OCI-LY1 (cell line): ENCODE data around the gene PRSS53.

Experiments used
- H2AFZ ChIP-seq: fragments of 200-600 bp; sonication (generic), shearing (Covaris generic); 2 replicates; pipeline ENCODE4 v1.6.0; 2014; ENCODE audit warnings: antibody characterized with exemption, mild to moderate bottlenecking, low read length
- H3F3A ChIP-seq: fragments of 200-600 bp; sonication (generic), shearing (Covaris generic); 2 replicates; pipeline ENCODE4 v1.6.0; 2014; ENCODE audit warnings: mild to moderate bottlenecking, antibody characterized with exemption, low read length, moderate library complexity; ENCODE audit not compliant: insufficient read depth
- H3K27ac ChIP-seq: fragments of 200-600 bp; sonication (generic); 2 replicates; pipeline ENCODE4 v1.5.1; 2014; ENCODE audit warnings: low read length, mixed run types, mild to moderate bottlenecking, low read depth; ENCODE audit not compliant: poor library complexity, severe bottlenecking
- H3K27me3 ChIP-seq: fragments of 200-600 bp; sonication (generic); 2 replicates; pipeline ENCODE4 v1.6.0; 2014; ENCODE audit warnings: antibody characterized with exemption, mild to moderate bottlenecking, low read length, moderate library complexity; ENCODE audit not compliant: insufficient read depth
- H3K36me3 ChIP-seq: fragments of 200-600 bp; sonication (generic); 2 replicates; pipeline ENCODE4 v1.6.1; 2014; ENCODE audit warnings: mild to moderate bottlenecking, antibody characterized with exemption, low read length, moderate library complexity, mixed read lengths; ENCODE audit not compliant: insufficient read depth
- H3K4me1 ChIP-seq: fragments of 200-600 bp; sonication (generic); 2 replicates; pipeline ENCODE4 v1.5.1; 2014; ENCODE audit warnings: mild to moderate bottlenecking, low read length, moderate library complexity; ENCODE audit not compliant: insufficient read depth, severe bottlenecking
- H3K4me2 ChIP-seq: fragments of 200-600 bp; sonication (generic), shearing (Covaris generic); 2 replicates; pipeline ENCODE4 v1.6.1; 2014; ENCODE audit warnings: low read length
- H3K4me3 ChIP-seq: fragments of 200-600 bp; sonication (generic); 2 replicates; pipeline ENCODE4 v1.5.1; 2014; ENCODE audit warnings: low read length, low read depth, mild to moderate bottlenecking, mixed read lengths; ENCODE audit not compliant: poor library complexity, severe bottlenecking
- H3K79me2 ChIP-seq: fragments of 200-600 bp; shearing (Covaris generic); 2 replicates; pipeline ENCODE4 v1.6.1; 2016; ENCODE audit warnings: mixed run types, low read length, mixed read lengths; ENCODE audit not compliant: insufficient read depth
- H3K9ac ChIP-seq: fragments of 200-600 bp; sonication (generic), shearing (Covaris generic); 2 replicates; pipeline ENCODE4 v1.6.1; 2014; ENCODE audit warnings: mild to moderate bottlenecking, low read length, mixed read lengths
- H3K9me2 ChIP-seq: fragments of 200-600 bp; sonication (generic), shearing (Covaris generic); 2 replicates; pipeline ENCODE4 v1.6.1; 2014; ENCODE audit warnings: low read depth, mild to moderate bottlenecking, low read length, mixed read lengths
- H3K9me3 ChIP-seq: fragments of 200-600 bp; shearing (Covaris generic); 2 replicates; pipeline ENCODE4 v1.6.1; 2014; ENCODE audit warnings: low read length, mixed read lengths
- H4K20me1 ChIP-seq: fragments of 200-600 bp; sonication (generic), shearing (Covaris generic); 2 replicates; pipeline ENCODE4 v1.6.0; 2016; ENCODE audit warnings: mild to moderate bottlenecking, low read length; ENCODE audit not compliant: insufficient read depth
- CTCF ChIP-seq: fragments of 200-600 bp; sonication (generic), shearing (Covaris generic); IDR thresholded peaks from 2 replicates; pipeline ENCODE4 v1.5.1; 2017; ENCODE audit warnings: mild to moderate bottlenecking, antibody characterized with exemption, low read length, moderate library complexity, mixed read lengths
- EZH2 ChIP-seq: fragments of 200-600 bp; sonication (generic), shearing (Covaris generic); IDR thresholded peaks from 2 replicates; pipeline ENCODE4 v1.8.0; 2017; ENCODE audit warnings: borderline replicate concordance, mixed run types, mild to moderate bottlenecking, antibody characterized with exemption, low read length, moderate library complexity, mixed read lengths

The PRSS53 gene

DNA sequence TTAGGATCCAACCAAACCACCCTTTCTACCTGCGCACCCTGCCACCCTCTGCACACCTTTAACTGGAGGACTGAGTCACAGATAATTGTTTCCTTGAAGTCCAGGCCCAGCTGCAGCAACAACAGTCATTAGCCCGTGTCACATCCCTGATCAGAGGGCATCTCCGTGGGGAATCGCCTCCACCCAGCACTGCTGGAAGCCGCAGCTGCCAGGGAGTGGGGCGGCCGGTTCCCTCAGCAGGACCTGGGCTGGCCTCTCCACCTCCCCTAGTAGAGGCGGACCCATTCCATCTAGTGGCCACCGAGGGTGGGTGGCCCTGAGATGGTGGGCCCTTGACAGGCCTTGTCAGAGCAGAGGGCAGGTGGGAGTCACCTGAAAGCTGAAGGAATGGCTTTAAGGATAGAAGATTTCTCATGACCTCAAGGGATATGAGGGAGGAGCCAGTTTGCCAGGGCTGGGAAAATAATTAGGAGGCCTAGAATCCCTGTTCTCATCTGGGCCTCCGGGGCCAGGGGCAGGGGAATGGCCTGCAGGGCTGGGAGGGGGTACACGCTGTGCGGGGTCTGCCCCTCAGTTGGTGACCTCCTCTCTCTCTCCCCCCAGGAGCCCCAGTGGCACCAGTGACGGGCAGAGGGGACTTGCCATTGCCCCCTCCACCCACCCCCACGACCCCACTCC, 6.2 kb downstream of the PRSS53 start:
- Histone ChIP-seq H3K9me2 (no peaks in the 10 kb centered on the region), H3K9me3 (no peaks in the 10 kb centered on the region), H2AFZ (no peak overlapping the region), H3F3A (no peaks in the 10 kb centered on the region), H3K79me2 (no peaks in the 10 kb centered on the region), H3K4me1 (no peaks in the 10 kb centered on the region), H3K4me2 (no peak overlapping the region), H3K4me3 (no peak overlapping the region), H3K9ac (no peak overlapping the region), H3K36me3 (peaks cover 56% of the 10 kb centered on the region), H3K27me3 (no peaks in the 10 kb centered on the region), H3K27ac (no peak overlapping the region), H4K20me1 (no peaks in the 10 kb centered on the region)
- TF ChIP-seq CTCF (no peak), EZH2 (no peak)

- H3K36me3 ChIP-seq: peaks cover 61% of the 10 kb centered on the region
- no peaks in the 10 kb centered on the region for H3F3A ChIP-seq
- no peaks in the 10 kb centered on the region for H3K4me1 ChIP-seq
- TF ChIP-seq EZH2 (no peak), CTCF (no peak)
- no peaks in the 10 kb centered on the region for H3K79me2 ChIP-seq
- no peak overlapping the region for H3K9ac ChIP-seq
- H3K4me2 ChIP-seq: no peak overlapping the region
- no peak overlapping the region for H3K4me3 ChIP-seq
- H3K9me3 ChIP-seq: no peaks in the 10 kb centered on the region
- H3K27ac ChIP-seq: no peak overlapping the region
- no peaks in the 10 kb centered on the region for H3K9me2 ChIP-seq
- no peaks in the 10 kb centered on the region for H3K27me3 ChIP-seq
- H2AFZ ChIP-seq: no peak overlapping the region
- no peaks in the 10 kb centered on the region for H4K20me1 ChIP-seq
These were observed 7.1 kb downstream of the PRSS53 start for GRCh38 chr16:31081428-31082351.

DNA sequence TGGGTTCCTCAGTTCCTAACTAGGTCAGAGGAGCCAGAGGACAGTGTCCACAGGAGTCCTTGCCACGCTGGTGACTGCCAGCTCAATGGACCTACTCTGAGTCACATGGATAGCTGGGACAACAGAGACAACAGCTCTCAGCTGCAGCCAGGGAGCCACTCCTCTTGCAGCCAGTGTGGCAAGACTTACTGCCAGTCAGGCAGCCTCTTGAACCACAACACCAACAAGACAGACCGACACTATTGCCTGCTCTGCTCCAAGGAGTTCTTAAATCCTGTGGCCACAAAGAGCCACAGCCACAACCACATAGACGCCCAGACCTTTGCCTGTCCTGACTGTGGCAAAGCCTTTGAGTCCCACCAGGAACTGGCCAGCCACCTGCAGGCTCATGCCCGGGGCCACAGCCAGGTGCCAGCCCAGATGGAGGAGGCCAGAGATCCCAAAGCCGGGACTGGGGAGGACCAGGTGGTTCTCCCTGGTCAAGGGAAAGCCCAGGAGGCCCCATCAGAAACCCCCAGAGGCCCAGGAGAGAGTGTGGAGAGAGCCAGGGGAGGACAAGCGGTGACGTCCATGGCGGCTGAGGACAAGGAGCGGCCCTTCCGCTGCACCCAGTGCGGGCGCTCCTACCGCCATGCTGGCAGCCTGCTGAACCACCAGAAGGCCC, 7.9 kb downstream of the PRSS53 start:
- Histone ChIP-seq H3K9ac (no peak overlapping the region), H3K9me3 (no peaks in the 10 kb centered on the region), H3K9me2 (no peaks in the 10 kb centered on the region), H3K79me2 (no peaks in the 10 kb centered on the region), H3K27ac (no peak overlapping the region), H3K4me2 (no peak overlapping the region), H3F3A (no peaks in the 10 kb centered on the region), H2AFZ (no peak overlapping the region), H3K36me3 (peaks cover 69% of the 10 kb centered on the region), H3K4me3 (no peak overlapping the region), H3K4me1 (no peaks in the 10 kb centered on the region), H3K27me3 (no peaks in the 10 kb centered on the region), H4K20me1 (no peaks in the 10 kb centered on the region)
- no peak for TF ChIP-seq CTCF
- TF ChIP-seq EZH2: no peak
